Measurements from ENCODE around the gene CCDC187.
A peak's percentile ranks its signal among the peaks of the same experiment; 100 is the strongest.

The CCDC187 gene

GRCh38 chr9:136284311-136284710 is 19.6 kb downstream of the CCDC187 start:
- H3F3A ChIP-seq (ENCODE audit: control insufficient read depth, insufficient read depth): no peaks in the 10 kb centered on the region
- TF ChIP-seq EZH2phosphoT487 (IDR thresholded peaks at IDR 0.05; ENCODE audit: borderline replicate concordance, low read length): no peak
- TF ChIP-seq CTCF (IDR thresholded peaks at IDR 0.05; ENCODE audit: low read depth, low read length, poor library complexity, severe bottlenecking): no peak
- no peaks in the 10 kb centered on the region for H3K79me2 ChIP-seq (ENCODE audit: control insufficient read depth, low read length)
- peaks cover 28% of the 10 kb centered on the region for H3K4me1 ChIP-seq (ENCODE audit: control insufficient read depth, low read length)
- no peaks in the 10 kb centered on the region for H3K9me3 ChIP-seq (ENCODE audit: control insufficient read depth, insufficient read depth, low read length)
- no peaks in the 10 kb centered on the region for H3K36me3 ChIP-seq (ENCODE audit: control insufficient read depth, low read length)
- peaks cover 7% of the 10 kb centered on the region; the same call in 1 of the 2 replicates for H4K20me1 ChIP-seq (ENCODE audit: control insufficient read depth, insufficient read depth, low read depth, low read length)
- H3K27me3 ChIP-seq (ENCODE audit: control insufficient read depth, low read length): no peaks in the 10 kb centered on the region; the same call in 1 of the 2 replicates
- no peak overlapping the region for H3K4me3 ChIP-seq (ENCODE audit: low read length)
- no peak overlapping the region for H3K4me2 ChIP-seq (ENCODE audit: low read length)
- H3K27ac ChIP-seq (ENCODE audit: low read depth, low read length): no peak overlapping the region
- H3K9me2 ChIP-seq (replicated peaks; ENCODE audit: control insufficient read depth, low read length): no peaks in the 10 kb centered on the region

GRCh38 chr9:136283291-136284235 is 20.3 kb downstream of the CCDC187 start:
- peak overlapping the region; percentile 34 for H3K27ac ChIP-seq (ENCODE audit: low read depth, low read length)
- H3K4me2 ChIP-seq (ENCODE audit: low read length): peak overlapping the region; percentile 73
- H3K27me3 ChIP-seq (ENCODE audit: control insufficient read depth, low read length): peaks cover 4% of the 10 kb centered on the region

GRCh38 chr9:136282272-136282861 is 21.5 kb downstream of the CCDC187 start:
- no peaks in the 10 kb centered on the region for H3K9me3 ChIP-seq (ENCODE audit: control insufficient read depth, insufficient read depth, low read length)
- H3K9me2 ChIP-seq (replicated peaks; ENCODE audit: control insufficient read depth, low read length): no peaks in the 10 kb centered on the region
- H3K27ac ChIP-seq (ENCODE audit: low read depth, low read length): peak overlapping the region; percentile 34; the same call in 1 of the 2 replicates
- no peaks in the 10 kb centered on the region for H3F3A ChIP-seq (ENCODE audit: control insufficient read depth, insufficient read depth)
- 0 out of 2 replicates have a peak overlapping the region, but pooled peaks have one; percentile 2 for H3K4me3 ChIP-seq (ENCODE audit: low read length)
- no peaks in the 10 kb centered on the region for H3K36me3 ChIP-seq (ENCODE audit: control insufficient read depth, low read length)
- H3K4me1 ChIP-seq (ENCODE audit: control insufficient read depth, low read length): peaks cover 23% of the 10 kb centered on the region
- no peaks in the 10 kb centered on the region for H3K79me2 ChIP-seq (ENCODE audit: control insufficient read depth, low read length)
- no peak for TF ChIP-seq EZH2phosphoT487 (IDR thresholded peaks at IDR 0.05; ENCODE audit: borderline replicate concordance, low read length)
- TF ChIP-seq CTCF (IDR thresholded peaks at IDR 0.05; ENCODE audit: low read depth, low read length, poor library complexity, severe bottlenecking): no peak
- peak overlapping the region; percentile 73 for H3K4me2 ChIP-seq (ENCODE audit: low read length)
- peaks cover 4% of the 10 kb centered on the region; the same call in 1 of the 2 replicates for H4K20me1 ChIP-seq (ENCODE audit: control insufficient read depth, insufficient read depth, low read depth, low read length)
- H3K27me3 ChIP-seq (ENCODE audit: control insufficient read depth, low read length): peaks cover 4% of the 10 kb centered on the region

More at GRCh38 chr9:136283291-136284235, 20.3 kb downstream of the CCDC187 start:
- Histone ChIP-seq H3K4me1 (ENCODE audit: control insufficient read depth, low read length) (peaks cover 26% of the 10 kb centered on the region), H3K79me2 (ENCODE audit: control insufficient read depth, low read length) (no peaks in the 10 kb centered on the region), H3K36me3 (ENCODE audit: control insufficient read depth, low read length) (no peaks in the 10 kb centered on the region), H3F3A (ENCODE audit: control insufficient read depth, insufficient read depth) (no peaks in the 10 kb centered on the region), H3K9me2 (replicated peaks; ENCODE audit: control insufficient read depth, low read length) (no peaks in the 10 kb centered on the region), H3K4me3 (ENCODE audit: low read length) (peak overlapping the region; percentile 49), H3K9me3 (ENCODE audit: control insufficient read depth, insufficient read depth, low read length) (no peaks in the 10 kb centered on the region), H4K20me1 (ENCODE audit: control insufficient read depth, insufficient read depth, low read depth, low read length) (peaks cover 7% of the 10 kb centered on the region; the same call in 1 of the 2 replicates)
- TF ChIP-seq EZH2phosphoT487 (IDR thresholded peaks at IDR 0.05; ENCODE audit: borderline replicate concordance, low read length) (no peak), CTCF (IDR thresholded peaks at IDR 0.05; ENCODE audit: low read depth, low read length, poor library complexity, severe bottlenecking) (peak; percentile 89)
